Neutrophil (primary cell): Measurements from ENCODE around the gene GALNS.

Source experiments
- H3K27ac ChIP-seq: fragments of 200-600 bp; sonication (generic); 2 replicates; pipeline ENCODE4 v1.5.1; 2016; ENCODE audit warnings: mild to moderate bottlenecking, moderate library complexity
- H3K27me3 ChIP-seq: fragments of 200-600 bp; sonication (generic); 2 replicates; pipeline ENCODE4 v1.6.0; 2016; ENCODE audit warnings: mild to moderate bottlenecking
- H3K36me3 ChIP-seq: fragments of 200-600 bp; sonication (generic); 2 replicates; pipeline ENCODE4 v1.5.1; 2017
- H3K4me1 ChIP-seq, 2 experiments: fragments of 200-600 bp in 1 of 2; sonication (generic) in 1 of 2; 1 replicate in 1 of 2; 2 replicates in 1 of 2; pipeline versions ENCODE4 v1.5.1 to v1.6.1; 2013 to 2016; ENCODE audit warnings: low read depth in 1 of 2, low read length in 1 of 2, mild to moderate bottlenecking in 1 of 2, moderate library complexity in 1 of 2; ENCODE audit not compliant: control insufficient read depth in 1 of 2, insufficient read depth in 1 of 2
- H3K4me3 ChIP-seq, 2 experiments: fragments of 200-600 bp in 1 of 2; sonication (generic) in 1 of 2; 1 replicate in 1 of 2; 2 replicates in 1 of 2; pipeline ENCODE4 v1.5.1; 2013 to 2016; ENCODE audit warnings: low read depth in 1 of 2, low read length in 1 of 2, mild to moderate bottlenecking in 1 of 2, moderate library complexity in 1 of 2
- H3K9me3 ChIP-seq: fragments of 200-600 bp; sonication (generic); 2 replicates; pipeline ENCODE4 v1.5.1; 2016
- TF ChIP-seq, protein P1 (sequence below): fragments of 200-600 bp; sonication (generic); IDR thresholded peaks from 2 replicates; pipeline ENCODE4 v1.5.1; 2016; ENCODE audit warnings: antibody characterized with exemption

The GALNS gene

DNA sequence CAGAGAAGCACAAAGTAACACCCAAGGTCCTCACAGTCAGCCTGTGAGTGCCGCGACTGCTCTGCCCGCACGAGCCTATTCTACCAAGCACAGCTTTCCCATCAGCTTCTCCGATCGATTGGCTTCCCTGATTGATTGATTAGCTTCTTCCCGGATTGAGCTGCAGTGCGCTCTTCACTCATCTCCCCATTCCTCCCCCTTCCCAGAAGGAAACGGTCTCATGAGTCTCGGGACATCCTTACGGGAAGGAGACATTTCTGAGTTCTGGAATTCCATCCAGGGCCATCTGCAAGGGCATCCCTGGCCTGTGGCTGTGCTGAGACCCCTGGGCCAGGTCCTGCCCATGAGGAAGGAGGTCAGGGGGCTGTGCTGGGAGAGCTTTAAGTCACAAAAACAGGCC, 89.8 kb downstream of the GALNS start:
- TF ChIP-seq, protein P1, sequence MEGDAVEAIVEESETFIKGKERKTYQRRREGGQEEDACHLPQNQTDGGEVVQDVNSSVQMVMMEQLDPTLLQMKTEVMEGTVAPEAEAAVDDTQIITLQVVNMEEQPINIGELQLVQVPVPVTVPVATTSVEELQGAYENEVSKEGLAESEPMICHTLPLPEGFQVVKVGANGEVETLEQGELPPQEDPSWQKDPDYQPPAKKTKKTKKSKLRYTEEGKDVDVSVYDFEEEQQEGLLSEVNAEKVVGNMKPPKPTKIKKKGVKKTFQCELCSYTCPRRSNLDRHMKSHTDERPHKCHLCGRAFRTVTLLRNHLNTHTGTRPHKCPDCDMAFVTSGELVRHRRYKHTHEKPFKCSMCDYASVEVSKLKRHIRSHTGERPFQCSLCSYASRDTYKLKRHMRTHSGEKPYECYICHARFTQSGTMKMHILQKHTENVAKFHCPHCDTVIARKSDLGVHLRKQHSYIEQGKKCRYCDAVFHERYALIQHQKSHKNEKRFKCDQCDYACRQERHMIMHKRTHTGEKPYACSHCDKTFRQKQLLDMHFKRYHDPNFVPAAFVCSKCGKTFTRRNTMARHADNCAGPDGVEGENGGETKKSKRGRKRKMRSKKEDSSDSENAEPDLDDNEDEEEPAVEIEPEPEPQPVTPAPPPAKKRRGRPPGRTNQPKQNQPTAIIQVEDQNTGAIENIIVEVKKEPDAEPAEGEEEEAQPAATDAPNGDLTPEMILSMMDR = no peak
- H3K9me3 ChIP-seq = no peaks in the 10 kb centered on the region
- no peaks in the 10 kb centered on the region for H3K27me3 ChIP-seq
- H3K36me3 ChIP-seq = no peaks in the 10 kb centered on the region
- H3K27ac ChIP-seq = no peak overlapping the region
- peaks cover 11 to 21% of the 10 kb centered on the region in 2 experiments for H3K4me1 ChIP-seq
- H3K4me3 ChIP-seq = no peak overlapping the region

DNA sequence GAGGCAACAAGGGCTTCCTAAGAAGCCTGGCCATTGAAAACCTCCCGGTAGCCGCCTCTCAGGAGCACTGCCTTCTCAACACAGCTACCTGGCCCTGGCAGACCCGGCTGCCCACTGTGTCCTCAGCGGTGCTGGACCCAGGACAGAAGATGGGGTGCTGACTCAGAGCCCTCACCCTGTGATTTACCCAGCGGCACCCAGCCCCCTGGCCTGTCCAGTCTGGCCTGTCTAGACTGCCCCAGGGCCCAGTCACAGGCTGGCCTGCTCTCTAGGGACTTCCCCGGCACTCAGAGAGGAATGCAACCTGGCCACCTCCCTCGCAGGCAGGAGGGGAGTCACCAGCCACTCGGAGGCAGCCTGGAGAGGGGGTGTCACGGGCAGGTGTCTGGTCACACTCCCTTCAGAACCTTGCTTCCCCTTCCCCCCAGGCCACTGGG, 91.8 kb downstream of the GALNS start:
- TF ChIP-seq, protein P1 = no peak
- peaks cover 0 to 6% of the 10 kb centered on the region in 2 experiments for H3K4me1 ChIP-seq
- H3K9me3 ChIP-seq = no peaks in the 10 kb centered on the region
- H3K4me3 ChIP-seq = no peak overlapping the region
- no peaks in the 10 kb centered on the region for H3K36me3 ChIP-seq
- H3K27ac ChIP-seq = no peak overlapping the region
- no peaks in the 10 kb centered on the region for H3K27me3 ChIP-seq

DNA sequence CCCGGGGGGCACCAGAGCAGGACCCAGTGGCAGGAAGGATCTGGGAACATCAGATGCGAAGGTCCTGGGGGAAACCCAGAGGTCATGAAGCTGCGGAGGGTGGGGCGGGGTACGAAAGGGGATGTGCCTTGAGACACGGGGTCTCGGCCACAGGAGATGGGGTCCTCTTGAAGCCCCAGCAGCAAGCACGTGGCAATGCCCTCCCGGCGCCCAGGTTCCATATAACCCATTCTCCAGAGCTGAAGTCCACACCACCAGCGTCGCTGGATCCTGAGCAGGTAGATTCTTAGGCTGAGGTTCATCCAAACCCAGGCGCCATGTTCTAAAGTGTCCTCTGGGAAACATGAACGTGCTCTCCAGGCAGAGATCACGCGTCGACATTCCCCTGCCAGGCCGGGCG, 92.7 kb downstream of the GALNS start:
- Histone ChIP-seq H3K27me3 (no peaks in the 10 kb centered on the region), H3K9me3 (no peaks in the 10 kb centered on the region), H3K36me3 (no peaks in the 10 kb centered on the region), H3K27ac (no peak overlapping the region), H3K4me3 (no peak overlapping the region), H3K4me1 (peaks cover 0 to 5% of the 10 kb centered on the region in 2 experiments)
- TF ChIP-seq, protein P1 = no peak
